Aorta (tissue), 5 donors: ENCODE measurements around the gene GAPT. TPM values are rescaled to one million over a fixed set of nuclear protein-coding genes. Genes with fewer than 3 reads are reported as not detected.

Experiments used
- ATAC-seq: fragments of 200-7000 bp; cut with Tn5 transposase; one replicate; pipeline ENCODE4 v1.9.1; 2022; ENCODE audit warnings: moderate library complexity; ENCODE audit not compliant: low FRiP score
- DNase-seq, 2 donors: peaks; one replicate each; pipeline ENCODE4 v3.0.0-alpha.2; 2020
- H3K27ac ChIP-seq, 2 donors: one replicate each; pipeline ENCODE4 v1.5.1; 2013; ENCODE audit warnings: low read length in 2 of 2, mild to moderate bottlenecking in 2 of 2, moderate library complexity in 2 of 2, control low read depth in 1 of 2, inconsistent platforms in 1 of 2, low read depth in 1 of 2
- H3K27me3 ChIP-seq, 2 donors: one replicate each; pipeline ENCODE4 v1.6.1; 2013; ENCODE audit warnings: control low read depth in 1 of 2, low read length in 1 of 2, mild to moderate bottlenecking in 1 of 2, moderate library complexity in 1 of 2; ENCODE audit not compliant: insufficient read depth in 2 of 2, control insufficient read depth in 1 of 2
- H3K36me3 ChIP-seq, 2 donors: one replicate each; pipeline ENCODE4 v1.6.1; 2013; ENCODE audit warnings: control low read depth in 1 of 2, low read length in 1 of 2, mild to moderate bottlenecking in 1 of 2; ENCODE audit not compliant: insufficient read depth in 2 of 2, control insufficient read depth in 1 of 2
- H3K4me1 ChIP-seq, 2 donors: one replicate each; pipeline ENCODE4 v1.6.1; 2013; ENCODE audit warnings: low read length in 2 of 2, control low read depth in 1 of 2, mild to moderate bottlenecking in 1 of 2, moderate library complexity in 1 of 2; ENCODE audit not compliant: insufficient read depth in 2 of 2, control insufficient read depth in 1 of 2
- H3K4me3 ChIP-seq, 2 donors: one replicate each; pipeline ENCODE4 v1.5.1; 2013; ENCODE audit warnings: low read length in 2 of 2, control low read depth in 1 of 2, mild to moderate bottlenecking in 1 of 2
- H3K9me3 ChIP-seq: one replicate; pipeline ENCODE4 v1.6.1; 2013; ENCODE audit warnings: mild to moderate bottlenecking, low read length; ENCODE audit not compliant: control insufficient read depth
- WGBS, 2 donors: extraction: QIAGEN DNeasy Blood & Tissue Kit; methylation state at CpG; one replicate each; pipeline ENCODE4 v1.1.7; 2013; 5-methylcytosine and 5-hydroxymethylcytosine counted together
- intact Hi-C, 2 donors: fragments of 100-400 bp; cut with DNase I; formaldehyde crosslinking; loops; one replicate each; pipeline versions ENCODE4 v1.14.2 to v1.15.0; 2022
- polyA plus RNA-seq, 2 donors: library from polyadenylated mRNA; stranded (reverse); fragments of 200-250 nt; gene quantifications; one replicate each; pipeline ENCODE4 v1.2.3, GENCODE V29; 2013
- total RNA-seq, 2 donors: library from RNA; stranded (reverse); fragmentation: NEBNext Ultra II Directional; extraction: Animal tissue kit (Norgen Biotek cat#: 25700); gene quantifications; one replicate each; pipeline ENCODE4 v1.2.1, GENCODE V29; 2021
- donor health status: healthy with polysubstance abuse.
- donor health status: Bipolar disorder and iron deficiency.
- donor health status: DM: no; HTN: no; CAD: no.
- donor health status: DM: no; HTN: no; CAD: no.
- donor health status: DM: yes; HTN: yes; CAD: no.

GAPT gene
- total and polyA plus RNA-seq, 4 donors, result 0.82 to 2.8 (median 1.6) TPM

DNA sequence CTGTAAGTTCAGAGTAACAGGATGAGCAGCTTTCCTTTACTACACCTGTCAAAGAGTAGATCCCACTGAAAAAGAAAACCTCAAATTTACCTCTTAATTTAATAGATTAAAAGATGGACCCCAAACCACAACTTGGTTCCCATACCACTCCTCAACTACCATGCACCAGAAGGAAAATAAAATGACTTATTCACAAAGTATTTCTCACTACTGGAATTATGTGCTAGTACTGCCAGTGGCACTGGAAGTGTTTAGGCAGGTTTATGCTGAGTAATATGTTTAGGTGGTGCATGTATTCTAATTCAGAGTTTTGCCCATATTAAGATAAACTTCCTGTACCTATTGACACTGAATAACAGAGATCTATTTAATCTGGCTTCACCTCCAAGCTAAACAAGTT lies 37.9 kb upstream of the GAPT start:
- ATAC-seq (no peak), DNase-seq (no peak)
- no peaks in the 10 kb centered on the region for H3K9me3 ChIP-seq
- no peak overlapping the region for H3K27ac ChIP-seq
- H3K36me3 ChIP-seq, result peaks cover 3 to 8% of the 10 kb centered on the region in 2 donors
- H3K27me3 ChIP-seq, result no peaks in the 10 kb centered on the region
- H3K4me3 ChIP-seq, result no peak overlapping the region
- intact Hi-C loops, result no loop called here
- H3K4me1 ChIP-seq, result peaks cover 0 to 3% of the 10 kb centered on the region in 2 donors

DNA sequence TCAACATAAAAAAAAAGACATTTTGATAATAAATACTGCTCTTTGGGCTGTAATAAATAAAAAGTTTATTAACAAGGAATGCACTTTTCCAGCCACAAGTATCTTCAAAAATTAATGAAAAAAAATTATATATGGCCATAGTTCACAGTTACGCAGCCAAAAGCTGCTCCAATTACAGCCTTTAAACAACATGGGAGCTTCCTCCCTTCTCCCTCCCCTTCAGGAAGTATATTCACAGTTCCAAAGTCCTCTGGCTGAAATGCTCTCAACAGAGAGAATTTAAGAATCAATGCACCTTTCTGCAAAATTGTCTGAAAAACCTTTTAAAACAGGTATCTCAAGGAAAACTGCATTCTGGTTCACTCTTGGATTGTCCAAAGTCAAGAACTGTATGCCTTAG lies 37.2 kb upstream of the GAPT start:
- Histone ChIP-seq H3K27ac (peak overlapping the region in 1 of 2 donors; percentile 52), H3K9me3 (no peaks in the 10 kb centered on the region), H3K36me3 (peaks cover 3 to 8% of the 10 kb centered on the region in 2 donors), H3K4me1 (peaks cover 0 to 3% of the 10 kb centered on the region in 2 donors), H3K27me3 (no peaks in the 10 kb centered on the region), H3K4me3 (peak overlapping the region; percentile 2 to 32)
- intact Hi-C loops, result no loop called here
- WGBS, 2 donors, result 67 to 76% methylated on average over 1 of the region's 1 CpG
- ATAC-seq (no peak), DNase-seq (no peak)

- H3K27me3 ChIP-seq, result no peaks in the 10 kb centered on the region
- intact Hi-C loops, result loop anchor here in 1 of 2 donors (5.0 kb wide), 1 partner anchor 328 kb away; no protein-coding TSS in a partner anchor
- peaks cover 0 to 3% of the 10 kb centered on the region in 2 donors for H3K4me1 ChIP-seq
- no peaks in the 10 kb centered on the region for H3K9me3 ChIP-seq
- H3K27ac ChIP-seq, result no peak overlapping the region
- no peak for ATAC-seq
- peaks cover 3 to 8% of the 10 kb centered on the region in 2 donors for H3K36me3 ChIP-seq
- no peak for DNase-seq
- H3K4me3 ChIP-seq, result peak overlapping the region; percentile 54 to 68
- 11 to 13% methylated on average over 5 of the region's 5 CpGs for WGBS, 2 donors
Observed at GRCh38 chr5:58455066-58455465, 36.2 kb upstream of the GAPT start.

GRCh38 chr5:58455480-58455879 lies 35.8 kb upstream of the GAPT start:
- WGBS, 2 donors, result 22 to 25% methylated on average over 5 of the region's 5 CpGs
- H3K4me1 ChIP-seq, result peaks cover 0 to 3% of the 10 kb centered on the region in 2 donors
- H3K27me3 ChIP-seq, result no peaks in the 10 kb centered on the region
- no peak for ATAC-seq
- intact Hi-C loops, result loop anchor here in 1 of 2 donors (5.0 kb wide), 1 partner anchor 328 kb away; no protein-coding TSS in a partner anchor
- peaks cover 3 to 8% of the 10 kb centered on the region in 2 donors for H3K36me3 ChIP-seq
- H3K4me3 ChIP-seq, result peak overlapping the region; percentile 54 to 68
- peak overlapping the region in 1 of 2 donors; percentile 41 for H3K27ac ChIP-seq
- DNase-seq, result no peak
- no peaks in the 10 kb centered on the region for H3K9me3 ChIP-seq

- peaks cover 3 to 8% of the 10 kb centered on the region in 2 donors for H3K36me3 ChIP-seq
- intact Hi-C loops, result loop anchor here in 1 of 2 donors (5.0 kb wide), 1 partner anchor 329 kb away; no protein-coding TSS in a partner anchor
- peaks cover 0 to 3% of the 10 kb centered on the region in 2 donors for H3K4me1 ChIP-seq
- H3K9me3 ChIP-seq, result no peaks in the 10 kb centered on the region
- H3K4me3 ChIP-seq, result peak overlapping the region; percentile 54 to 68
- H3K27ac ChIP-seq, result no peak overlapping the region
- WGBS, 2 donors, result 15% methylated on average over 3 of the region's 3 CpGs
- H3K27me3 ChIP-seq, result no peaks in the 10 kb centered on the region
- DNase-seq (no peak), ATAC-seq (no peak)
Observed at GRCh38 chr5:58456026-58456425, 35.2 kb upstream of the GAPT start.

DNA sequence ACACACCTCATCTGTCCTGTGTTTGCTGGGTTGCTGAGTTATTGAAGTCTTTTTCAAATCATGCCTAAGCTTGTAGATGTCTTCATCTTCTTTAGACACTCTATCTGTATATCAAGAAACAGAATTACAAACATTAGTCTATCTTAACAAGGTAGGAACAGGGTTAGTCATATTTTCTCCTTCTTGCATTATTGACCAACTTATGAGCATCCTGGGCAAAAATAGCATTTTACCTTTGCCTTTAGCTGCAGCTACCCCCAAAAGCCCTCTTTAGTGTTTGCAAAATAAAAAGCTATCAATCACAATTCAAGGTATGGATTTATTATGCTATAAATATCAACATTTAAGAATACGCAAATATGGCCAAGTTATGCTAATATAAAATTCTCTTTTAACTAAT lies 34.7 kb upstream of the GAPT start:
- no peak for ATAC-seq
- no peak overlapping the region for H3K27ac ChIP-seq
- H3K4me3 ChIP-seq, result peak overlapping the region; percentile 54 to 68

DNA sequence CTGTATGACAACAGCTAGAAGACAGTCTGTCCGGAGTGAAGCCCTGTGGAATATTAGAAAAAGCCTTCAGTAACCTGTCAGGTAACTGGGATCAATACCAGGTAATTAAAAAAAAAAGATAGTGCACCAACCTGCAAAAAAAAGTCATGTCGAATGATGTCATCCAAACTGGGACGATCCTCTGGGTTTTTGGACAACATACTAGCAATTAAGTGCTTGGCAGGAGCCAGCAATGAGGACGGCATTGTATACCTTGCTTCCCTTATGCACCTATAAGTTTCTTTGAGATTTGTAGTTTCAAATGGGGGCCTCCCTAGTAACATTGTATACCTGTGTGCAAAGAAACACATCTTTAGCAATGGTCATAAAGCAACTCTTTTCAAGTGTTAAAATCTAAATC lies 34.2 kb upstream of the GAPT start:
- 12 to 19% methylated on average over 4 of the region's 4 CpGs for WGBS, 2 donors
- Histone ChIP-seq H3K27ac (no peak overlapping the region), H3K9me3 (no peaks in the 10 kb centered on the region), H3K4me3 (peak overlapping the region; percentile 54 to 83), H3K27me3 (no peaks in the 10 kb centered on the region), H3K4me1 (peaks cover 0 to 3% of the 10 kb centered on the region in 2 donors), H3K36me3 (peaks cover 3 to 8% of the 10 kb centered on the region in 2 donors)
- ATAC-seq (no peak), DNase-seq (no peak)
- intact Hi-C loops, result loop anchor here in 1 of 2 donors (5.0 kb wide), 1 partner anchor 330 kb away; no protein-coding TSS in a partner anchor

More for the DNA sequence above, 34.7 kb upstream of the GAPT start:
- peaks cover 3 to 8% of the 10 kb centered on the region in 2 donors for H3K36me3 ChIP-seq
- WGBS, 2 donors, result 21 to 34% methylated on average over 1 of the region's 1 CpG
- intact Hi-C loops, result loop anchor here in 1 of 2 donors (5.0 kb wide), 1 partner anchor 329 kb away; no protein-coding TSS in a partner anchor
- peaks cover 0 to 3% of the 10 kb centered on the region in 2 donors for H3K4me1 ChIP-seq
- no peak for DNase-seq
- H3K9me3 ChIP-seq, result no peaks in the 10 kb centered on the region
- H3K27me3 ChIP-seq, result no peaks in the 10 kb centered on the region

DNA sequence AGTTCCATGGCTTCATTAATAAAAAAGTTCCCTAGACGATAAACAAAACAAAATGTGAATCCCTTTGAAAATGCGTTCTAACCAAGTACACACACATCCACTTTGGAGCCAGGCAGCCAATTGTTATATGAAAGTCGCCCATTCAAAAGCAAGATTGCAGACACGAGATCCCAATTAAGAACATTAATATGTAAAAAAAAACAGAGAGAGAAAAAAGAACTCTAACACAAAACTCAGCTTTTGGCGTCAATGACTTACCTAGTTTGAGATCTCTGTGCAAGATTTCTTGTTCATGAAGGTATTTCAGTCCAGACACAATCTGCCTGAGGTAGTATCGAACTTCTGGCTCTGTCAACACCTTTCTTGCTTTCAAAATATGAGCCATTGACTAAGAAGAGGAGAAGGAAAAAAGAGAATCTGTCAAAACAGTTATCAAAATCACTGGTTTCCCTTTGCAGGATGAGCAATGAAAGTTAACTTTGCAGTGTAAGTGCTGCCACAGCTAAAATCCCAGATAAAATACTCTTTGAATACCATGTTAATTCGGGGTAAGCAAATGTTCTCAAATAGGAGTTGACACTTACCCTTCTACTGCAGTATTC lies 33.0 kb upstream of the GAPT start:
- H3K4me3 ChIP-seq, result peak overlapping the region; percentile 54 to 83
- no peaks in the 10 kb centered on the region for H3K27me3 ChIP-seq
- WGBS, 2 donors, result 4 to 7% methylated on average over 7 of the region's 7 CpGs
- no peak overlapping the region for H3K27ac ChIP-seq
- no peaks in the 10 kb centered on the region for H3K9me3 ChIP-seq
- peaks cover 0 to 3% of the 10 kb centered on the region in 2 donors for H3K4me1 ChIP-seq
- intact Hi-C loops, result loop anchor here (2.0 to 5.0 kb wide), 2 partner anchors 331 to 571 kb away; no protein-coding TSS in a partner anchor
- DNase-seq (no peak), ATAC-seq (no peak)
- peaks cover 3 to 8% of the 10 kb centered on the region in 2 donors for H3K36me3 ChIP-seq

DNA sequence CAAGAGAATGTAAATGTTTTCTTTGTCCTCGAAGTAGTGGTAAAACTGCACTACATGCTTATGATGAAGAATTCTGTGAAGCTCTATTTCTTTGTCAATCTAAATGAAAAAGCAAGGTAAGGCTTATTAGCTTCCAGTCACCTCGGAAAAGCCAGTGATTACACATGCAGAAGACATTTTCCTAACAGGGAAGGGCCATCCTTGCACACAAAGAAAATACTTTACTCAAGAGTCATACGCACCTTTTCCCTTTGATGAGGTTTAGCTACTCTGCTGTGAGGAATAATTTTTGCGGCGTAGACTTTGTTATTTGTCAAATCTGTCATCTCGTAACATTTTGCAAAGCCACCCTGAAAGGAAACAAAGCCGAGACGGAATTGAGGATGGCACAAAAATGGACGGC lies 32.5 kb upstream of the GAPT start:
- peak overlapping the region; percentile 54 to 83 for H3K4me3 ChIP-seq
- intact Hi-C loops, result loop anchor here (2.0 to 5.0 kb wide), 2 partner anchors 331 to 572 kb away; no protein-coding TSS in a partner anchor
- no peaks in the 10 kb centered on the region for H3K27me3 ChIP-seq
- DNase-seq (no peak), ATAC-seq (no peak)
- no peaks in the 10 kb centered on the region for H3K9me3 ChIP-seq
- 0 to 1% methylated on average over 9 of the region's 9 CpGs for WGBS, 2 donors
- no peak overlapping the region for H3K27ac ChIP-seq
- H3K36me3 ChIP-seq, result peaks cover 3 to 8% of the 10 kb centered on the region in 2 donors
- H3K4me1 ChIP-seq, result peaks cover 0 to 3% of the 10 kb centered on the region in 2 donors
